IMR-90 (cell line): Measurements from ENCODE around the gene PES1. TPM values are rescaled to one million over a fixed set of nuclear protein-coding genes. Genes with fewer than 3 reads are reported as not detected.
"Not testable (repeated sequence)": the region's sequence is repeated elsewhere in the genome, so short reads cannot be mapped to it uniquely, and the experiment has no call there.

Experiments used
- ATAC-seq: fragments of 200-7000 bp; cut with Tn5 transposase; 2 replicates; pipeline ENCODE4 v1.9.1; 2020; ENCODE audit warnings: low read depth, mild to moderate bottlenecking, moderate library complexity
- BruUV-seq: library from RNA; stranded (reverse); fragments of 400-500 nt; replicated peaks from 2 replicates; lab custom pipeline; 2021; lab: Mats Ljungman, UMichigan
- CTCF ChIA-PET: fragments of 300-600 bp; formaldehyde crosslinking; extraction: SDS; loops from one replicate; lab custom pipeline; 2021; ENCODE audit warnings: antibody characterized with exemption; lab: Yijun Ruan, JAX
- POLR2A ChIA-PET: fragments of 300-600 bp; sonication (Branson Sonifier 250); formaldehyde crosslinking; loops from one replicate; lab custom pipeline; 2022; ENCODE audit warnings: antibody characterized with exemption; ENCODE audit not compliant: unreplicated experiment; lab: Charles Lee
- DNase-seq: peaks from one replicate; pipeline ENCODE4 v3.0.0; 2013
- H2AFZ ChIP-seq: replicated peaks from 2 replicates; pipeline ENCODE3; 2013; ENCODE audit warnings: low read length, mild to moderate bottlenecking; ENCODE audit not compliant: poor library complexity
- H2AK5ac ChIP-seq: 2 replicates; pipeline ENCODE4 v1.6.1; 2013; ENCODE audit warnings: low read depth, low read length, inconsistent platforms
- H2AK9ac ChIP-seq: replicated peaks from 2 replicates; pipeline ENCODE3; 2013; ENCODE audit warnings: mild to moderate bottlenecking, low read depth, low read length, moderate library complexity; ENCODE audit not compliant: poor library complexity
- H2BK120ac ChIP-seq: 2 replicates; pipeline ENCODE4 v1.6.1; 2013; ENCODE audit warnings: low read depth, low read length, inconsistent platforms
- H2BK15ac ChIP-seq: 3 replicates; pipeline ENCODE4 v1.6.1; 2013; ENCODE audit warnings: low read depth, low read length, inconsistent platforms
- H2BK20ac ChIP-seq: 2 replicates; pipeline ENCODE4 v1.6.1; 2013; ENCODE audit warnings: low read depth, mild to moderate bottlenecking, inconsistent platforms, low read length, moderate library complexity
- H2BK5ac ChIP-seq: 2 replicates; pipeline ENCODE4 v1.6.1; 2013; ENCODE audit warnings: mild to moderate bottlenecking, low read depth, low read length, inconsistent platforms; ENCODE audit not compliant: poor library complexity, severe bottlenecking
- H3K14ac ChIP-seq: replicated peaks from 2 replicates; pipeline ENCODE4 v1.6.1; 2013; ENCODE audit warnings: low read depth, low read length, inconsistent platforms
- H3K18ac ChIP-seq: 2 replicates; pipeline ENCODE4 v1.6.1; 2013; ENCODE audit warnings: low read depth, low read length, control low read depth
- H3K23ac ChIP-seq: 2 replicates; pipeline ENCODE4 v1.6.1; 2013; ENCODE audit warnings: low read depth, low read length, inconsistent platforms
- H3K27ac ChIP-seq: 2 replicates; pipeline ENCODE4 v1.5.1; 2013; ENCODE audit warnings: mild to moderate bottlenecking, control low read depth, low read length; ENCODE audit not compliant: insufficient read depth
- H3K27me3 ChIP-seq: 2 replicates; pipeline ENCODE4 v1.6.1; 2013; ENCODE audit warnings: low read length; ENCODE audit not compliant: control insufficient read depth, insufficient read depth
- H3K36me3 ChIP-seq: 2 replicates; pipeline ENCODE4 v1.6.1; 2013; ENCODE audit warnings: low read length, mixed read lengths; ENCODE audit not compliant: control insufficient read depth, insufficient read depth
- H3K4ac ChIP-seq: 2 replicates; pipeline ENCODE4 v1.6.1; 2013; ENCODE audit warnings: low read depth, low read length, inconsistent platforms
- H3K4me1 ChIP-seq: 2 replicates; pipeline ENCODE4 v1.6.1; 2013; ENCODE audit warnings: low read length, mixed read lengths; ENCODE audit not compliant: control insufficient read depth, insufficient read depth
- H3K4me2 ChIP-seq: 2 replicates; pipeline ENCODE4 v1.6.1; 2013; ENCODE audit warnings: low read depth, mild to moderate bottlenecking, control low read depth, low read length, moderate library complexity
- H3K4me3 ChIP-seq: 2 replicates; pipeline ENCODE4 v1.5.1; 2013; ENCODE audit warnings: low read depth, mild to moderate bottlenecking, control low read depth, low read length, moderate library complexity; ENCODE audit not compliant: insufficient read depth
- H3K56ac ChIP-seq: 2 replicates; pipeline ENCODE4 v1.6.1; 2013; ENCODE audit warnings: low read length, inconsistent platforms; ENCODE audit not compliant: insufficient read depth; ENCODE audit errors: extremely low read depth
- H3K79me1 ChIP-seq, 2 experiments: 2 replicates each; pipeline ENCODE4 v1.6.1; 2013; ENCODE audit warnings: low read length in 2 of 2, inconsistent platforms in 1 of 2, low read depth in 1 of 2
- H3K9ac ChIP-seq: 2 replicates; pipeline ENCODE4 v1.6.1; 2013; ENCODE audit warnings: low read depth, low read length, control low read depth
- H3K9me1 ChIP-seq: 2 replicates; pipeline ENCODE4 v1.6.1; 2013; ENCODE audit warnings: low read length, inconsistent platforms; ENCODE audit not compliant: insufficient read depth
- H3K9me3 ChIP-seq: 2 replicates; pipeline ENCODE4 v1.6.1; 2013; ENCODE audit warnings: low read length; ENCODE audit not compliant: control insufficient read depth, insufficient read depth
- H4K20me1 ChIP-seq: 2 replicates; pipeline ENCODE4 v1.6.1; 2013; ENCODE audit warnings: low read length, inconsistent platforms; ENCODE audit not compliant: insufficient read depth
- H4K5ac ChIP-seq: 2 replicates; pipeline ENCODE4 v1.6.1; 2013; ENCODE audit warnings: mild to moderate bottlenecking, low read depth, low read length, control low read depth
- H4K8ac ChIP-seq, 2 experiments: 2 replicates each; pipeline ENCODE4 v1.6.1; 2013; ENCODE audit warnings: low read depth in 2 of 2, low read length in 2 of 2, control low read depth in 1 of 2, inconsistent platforms in 1 of 2
- H4K91ac ChIP-seq: 2 replicates; pipeline ENCODE4 v1.6.1; 2013; ENCODE audit warnings: low read depth, low read length, inconsistent platforms; ENCODE audit not compliant: insufficient read depth
- WGBS, 2 experiments: methylation state at CpG; one replicate each; pipeline versions ENCODE4 v1.1.5 to v1.1.7; 2013; ENCODE audit warnings: missing lambda C conversion rate in 2 of 2; ENCODE audit not compliant: insufficient read length in 1 of 2; ENCODE audit errors: extremely low coverage in 2 of 2; 5-methylcytosine and 5-hydroxymethylcytosine counted together
- dilution Hi-C: fragments of 300-500 bp; cut with HindIII; formaldehyde crosslinking; loops from one replicate; pipeline ENCODE4 v1.14.3; 2018; ENCODE audit warnings: low sequenced_read_pairs; ENCODE audit not compliant: unreplicated experiment
- in situ Hi-C: fragments of 300-500 bp; cut with MboI; formaldehyde crosslinking; loops from 3 replicates; pipeline ENCODE4 v1.14.3; 2019; ENCODE audit warnings: low sequenced_read_pairs, inconsistent platforms, mixed read lengths
- intact Hi-C: fragments of 100-400 bp; cut with micrococcal nuclease; formaldehyde crosslinking; loops from 2 replicates; pipeline ENCODE4 v1.10.0; 2022
- polyA plus RNA-seq, 3 experiments: library from polyadenylated mRNA; depleted of rRNA; stranded (reverse); fragments of >200 nt; gene quantifications; 2 replicates each; pipeline ENCODE4 v1.2.3, GENCODE V29; 2012; ENCODE audit warnings: low replicate concordance in 1 of 3
- total RNA-seq: library from RNA; depleted of rRNA; stranded (reverse); fragments of >200 nt; gene quantifications from 2 replicates; pipeline ENCODE4 v1.2.3, GENCODE V29; 2012

Gene PES1
- total and polyA plus RNA-seq, 2 of the 4 experiments (the other 2 are of a cell fraction): 120 to 142 TPM

GRCh38 chr22:30551813-30552212, 39.9 kb downstream of the PES1 start:
- H2BK20ac ChIP-seq, H3K4ac ChIP-seq, DNase-seq, H3K14ac ChIP-seq, dilution Hi-C loops, in situ Hi-C loops, H3K18ac ChIP-seq, H2AK5ac ChIP-seq, H4K8ac ChIP-seq, H3K23ac ChIP-seq, H2AK9ac ChIP-seq, CTCF ChIA-PET, H3K4me3 ChIP-seq, H3K9ac ChIP-seq, H3K9me1 ChIP-seq, H2BK120ac ChIP-seq, H3K27ac ChIP-seq, BruUV-seq, H2BK15ac ChIP-seq, intact Hi-C loops, H3K4me2 ChIP-seq, H3K79me1 ChIP-seq, ATAC-seq, POLR2A ChIA-PET, H3K4me1 ChIP-seq, H4K20me1 ChIP-seq, H3K56ac ChIP-seq, H4K5ac ChIP-seq, H2AFZ ChIP-seq, H2BK5ac ChIP-seq, H3K9me3 ChIP-seq, H4K91ac ChIP-seq, H3K36me3 ChIP-seq: not testable (repeated sequence)
- peaks cover 38% of the 10 kb centered on the region for H3K27me3 ChIP-seq
- 83% methylated on average over 1 of the region's 3 CpGs; no CpG with 5 or more reads in 1 of the 2 experiments for whole genome bisulfite sequencing, 2 experiments
